Adrenal gland (tissue), 12 donors: ENCODE data around the gene EBF3. TPM values are rescaled to one million over a fixed set of nuclear protein-coding genes. Genes with fewer than 3 reads are reported as not detected.

Source experiments
- DNase-seq, 7 donors: peaks; one replicate each; pipeline ENCODE4 v3.0.0-alpha.2; 2019 to 2020
- H3K27ac ChIP-seq, 5 donors: fragments of 200-600 bp; sonication (generic) in 4 of 5; 1 replicate in 3 of 5; 2 replicates in 2 of 5; pipeline versions ENCODE4 v1.5.1 to v1.8.0; 2016 to 2020; ENCODE audit warnings: mild to moderate bottlenecking in 1 of 5
- H3K27me3 ChIP-seq: fragments of 200-600 bp; 2 replicates; pipeline ENCODE4 v1.8.0; 2021
- H3K36me3 ChIP-seq, 2 donors: fragments of 200-600 bp; replicated peaks in 1 of 2; 1 replicate in 1 of 2; 2 replicates in 1 of 2; pipeline versions ENCODE4 v1.5.1 to v1.8.0; 2018 to 2022
- H3K4me1 ChIP-seq, 2 donors: fragments of 200-600 bp; replicated peaks in 1 of 2; 1 replicate in 1 of 2; 2 replicates in 1 of 2; pipeline versions ENCODE4 v1.5.1 to v1.8.0; 2018 to 2021
- H3K4me3 ChIP-seq, 4 donors: fragments of 200-600 bp; sonication (generic) in 3 of 4; one replicate each; pipeline ENCODE4 v1.5.1; 2016 to 2018
- H3K9me3 ChIP-seq, 3 donors: fragments of 200-600 bp; sonication (generic) in 1 of 3; replicated peaks in 1 of 3; 1 replicate in 2 of 3; 2 replicates in 1 of 3; pipeline versions ENCODE4 v1.5.1 to v1.8.0; 2016 to 2021
- CTCF ChIP-seq, 6 experiments: fragments of 450-650 bp in 4 of 6; fragments of 200-600 bp in 2 of 6; sonication (generic) in 1 of 6; IDR thresholded peaks; 1 replicate in 5 of 6; 2 replicates in 1 of 6; pipeline versions ENCODE4 v1.5.1 to v1.8.0; 2016 to 2021; ENCODE audit warnings: antibody characterized with exemption in 6 of 6, mild to moderate bottlenecking in 2 of 6, moderate library complexity in 1 of 6
- POLR2A ChIP-seq, 2 donors: fragments of 450-650 bp; IDR thresholded peaks; one replicate each; pipeline ENCODE4 v1.6.1; 2017; ENCODE audit warnings: antibody characterized with exemption in 2 of 2, mild to moderate bottlenecking in 2 of 2, moderate library complexity in 1 of 2
- WGBS, 4 donors: extraction: QIAGEN DNeasy Blood & Tissue Kit in 2 of 4; methylation state at CpG; one replicate each; pipeline versions ENCODE4 v1.1.5 to v1.1.7; 2013 to 2017; 5-methylcytosine and 5-hydroxymethylcytosine counted together
- intact Hi-C, 2 donors: fragments of 100-400 bp; cut with DNase I; formaldehyde crosslinking; loops; one replicate each; pipeline versions ENCODE4 v1.14.1 to v1.15.0; 2022 to 2023
- polyA plus RNA-seq, 3 donors: library from polyadenylated mRNA; stranded (reverse); fragments of 200-250 nt in 2 of 3; fragments of 350-450 nt in 1 of 3; fragmentation: Illumina TruSeq in 1 of 3; extraction: RNeasy Lipid Tissue Mini Kit (QIAGEN cat#74804) in 1 of 3; gene quantifications; one replicate each; pipeline ENCODE4 v1.2.3, GENCODE V29; 2013 to 2014
- total RNA-seq, 9 donors: library from RNA; depleted of rRNA in 4 of 9; stranded (reverse); fragments of >200 nt in 4 of 9; fragments of 120-200 nt in 1 of 9; fragmentation: NEBNext Ultra II Directional in 1 of 9; extraction: Animal tissue kit (Norgen Biotek cat#: 25700) in 1 of 9; gene quantifications; one replicate each; pipeline versions ENCODE4 v1.1.0 to v1.2.4, GENCODE V29; 2013 to 2023
- donor health status: healthy with polysubstance abuse.
- donor health status: Bipolar disorder and iron deficiency.
- donor health status: DM: yes; HTN: yes; CAD: no.
- donor health status: DM: no; HTN: no; CAD: no.
- donor health status: DM: no; HTN: no; CAD: no.
- donor health status: DM: yes; HTN: yes; CAD: no.

The EBF3 gene
- total and polyA plus RNA-seq, 12 donors, result 0.12 to 2.2 (median 0.53) TPM; not detected in 1

DNA sequence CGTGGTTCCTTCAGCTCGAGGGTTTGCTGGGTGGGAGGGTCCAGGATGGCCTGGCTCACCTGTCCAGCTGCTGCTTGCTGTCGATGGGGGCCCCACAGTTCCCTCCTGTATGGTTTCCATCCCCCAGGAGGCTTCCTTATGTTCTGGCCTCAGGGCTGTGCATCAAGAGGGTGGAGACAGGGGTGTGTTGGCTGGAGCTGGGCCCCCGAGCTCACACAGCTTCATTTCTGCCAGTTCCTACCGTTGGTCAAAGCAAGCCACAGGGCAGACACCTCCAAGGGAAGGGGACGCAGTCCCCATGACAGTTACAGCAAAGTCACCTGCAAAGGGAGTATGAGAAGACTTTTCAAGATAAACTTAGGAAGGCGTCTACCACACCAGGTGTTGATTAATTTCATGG, 156.9 kb downstream of the EBF3 start:
- TF ChIP-seq CTCF (IDR thresholded peaks at IDR 0.05), result no peak
- no peak for TF ChIP-seq POLR2A (IDR thresholded peaks at IDR 0.05)
- no peaks in the 10 kb centered on the region for H3K4me1 ChIP-seq
- DNase-seq, result peak in 1 of 7 donors; percentile 41
- intact Hi-C loops, result no loop called here
- no peaks in the 10 kb centered on the region for H3K36me3 ChIP-seq
- H3K27ac ChIP-seq, result no peak overlapping the region
- 78 to 83% (median 80%) methylated on average over 6 to 7 of the region's 7 CpGs for WGBS, 4 donors
- H3K9me3 ChIP-seq, result peaks cover 0 to 9% (median 0%) of the 10 kb centered on the region in 3 donors
- no peaks in the 10 kb centered on the region for H3K27me3 ChIP-seq
- no peak overlapping the region for H3K4me3 ChIP-seq

DNA sequence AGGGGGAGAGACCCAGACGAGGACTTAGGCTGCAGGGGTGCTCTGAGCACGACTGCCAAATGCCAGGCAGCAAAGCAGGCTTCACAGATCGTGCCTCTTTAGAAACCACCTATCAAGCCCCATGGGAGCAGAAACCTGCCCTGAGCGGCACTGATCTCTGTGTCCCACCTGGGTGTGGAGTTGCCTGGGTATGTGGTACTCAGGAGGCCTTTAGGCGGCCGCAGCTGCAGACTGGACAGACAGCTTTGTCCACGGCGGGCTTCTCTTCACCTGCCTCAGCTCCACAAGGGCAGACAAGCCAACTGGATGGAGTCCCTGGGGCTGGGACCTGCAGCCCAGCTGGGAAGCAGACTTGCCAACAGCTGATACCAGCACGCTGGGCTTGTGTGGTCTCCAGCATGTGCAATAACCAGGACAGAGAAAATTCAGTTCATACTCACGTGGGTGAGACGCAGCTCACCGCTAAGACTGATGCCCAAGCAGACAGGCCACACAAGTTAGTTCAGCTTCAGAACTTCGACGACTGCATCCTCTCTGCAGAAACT, 163.2 kb downstream of the EBF3 start:
- Histone ChIP-seq H3K27me3 (no peaks in the 10 kb centered on the region), H3K9me3 (peaks cover 0 to 9% (median 0%) of the 10 kb centered on the region in 3 donors), H3K36me3 (no peaks in the 10 kb centered on the region), H3K4me1 (no peaks in the 10 kb centered on the region), H3K27ac (no peak overlapping the region), H3K4me3 (no peak overlapping the region)
- TF ChIP-seq CTCF (IDR thresholded peaks at IDR 0.05), result no peak
- no peak for TF ChIP-seq POLR2A (IDR thresholded peaks at IDR 0.05)
- intact Hi-C loops, result no loop called here
- peak in 1 of 7 donors; percentile 30 for DNase-seq
- 63 to 77% (median 73%) methylated on average over 9 to 14 of the region's 14 CpGs for WGBS, 4 donors

DNA sequence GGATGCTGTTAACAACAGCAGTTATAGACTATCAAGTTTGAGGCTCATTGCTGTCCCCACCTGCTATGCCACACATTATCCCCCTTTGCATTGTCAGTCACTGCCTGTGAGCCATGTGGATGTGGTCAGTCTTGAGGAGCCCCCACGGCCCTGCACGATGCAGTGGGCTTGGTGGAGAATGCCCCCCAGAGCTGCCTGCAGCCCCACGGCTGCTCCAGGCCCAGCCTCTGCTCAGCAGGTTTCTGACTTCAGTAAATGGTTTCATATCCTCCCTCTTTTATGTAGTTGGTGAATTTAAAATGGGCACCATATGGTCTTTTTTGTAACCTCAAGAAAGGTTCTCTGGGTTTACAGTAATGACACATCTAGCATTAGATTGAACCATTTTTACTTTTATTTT, 164.1 kb downstream of the EBF3 start:
- Histone ChIP-seq H3K9me3 (peaks cover 0 to 9% (median 0%) of the 10 kb centered on the region in 3 donors), H3K36me3 (no peaks in the 10 kb centered on the region), H3K27me3 (no peaks in the 10 kb centered on the region), H3K4me3 (no peak overlapping the region), H3K4me1 (no peaks in the 10 kb centered on the region), H3K27ac (no peak overlapping the region)
- intact Hi-C loops, result no loop called here
- peak in 1 of 7 donors; percentile 23 for DNase-seq
- TF ChIP-seq POLR2A (IDR thresholded peaks at IDR 0.05) (no peak), CTCF (IDR thresholded peaks at IDR 0.05) (no peak)
- 60 to 82% (median 77%) methylated on average over 3 of the region's 3 CpGs for WGBS, 4 donors

DNA sequence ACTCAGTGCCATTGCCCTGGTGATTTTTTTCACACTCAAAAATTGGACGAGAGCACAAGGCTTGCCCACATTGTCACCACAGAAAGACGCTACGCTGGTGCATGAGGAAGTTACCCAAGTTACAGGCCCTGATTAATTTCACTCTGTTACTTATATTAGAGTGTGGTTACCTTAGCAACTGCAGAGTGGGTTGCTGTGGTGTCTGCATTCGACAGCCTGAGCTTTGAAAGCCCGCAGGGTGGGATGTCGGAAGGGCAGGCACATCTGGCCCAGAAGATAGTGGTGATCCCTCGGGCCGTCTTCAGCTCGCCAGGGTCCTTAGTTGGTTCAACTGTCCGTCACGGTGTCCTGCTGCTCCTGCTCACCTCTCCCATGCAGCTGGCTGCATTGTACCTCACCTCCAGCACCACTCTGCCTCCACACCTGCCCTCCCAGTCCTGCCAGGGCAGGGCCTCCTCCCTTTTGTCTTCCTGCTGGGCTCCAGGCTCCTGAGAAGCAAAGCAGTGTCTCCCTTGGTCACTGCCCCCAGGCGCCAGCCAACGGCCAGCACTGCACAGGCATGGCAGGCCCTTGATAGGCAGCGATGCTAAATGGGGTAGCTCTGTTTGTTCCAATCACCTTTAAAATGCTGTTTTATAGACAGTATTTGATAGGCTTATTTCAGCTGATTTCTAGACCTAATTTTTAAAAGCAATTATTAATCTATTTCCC, 167.2 kb downstream of the EBF3 start:
- Histone ChIP-seq H3K9me3 (no peaks in the 10 kb centered on the region), H3K27ac (no peak overlapping the region), H3K36me3 (no peaks in the 10 kb centered on the region), H3K4me1 (no peaks in the 10 kb centered on the region), H3K4me3 (no peak overlapping the region), H3K27me3 (no peaks in the 10 kb centered on the region)
- WGBS, 4 donors, result 68 to 78% (median 74%) methylated on average over 4 to 14 of the region's 14 CpGs
- no peak for DNase-seq
- no peak for TF ChIP-seq POLR2A (IDR thresholded peaks at IDR 0.05)
- TF ChIP-seq CTCF (IDR thresholded peaks at IDR 0.05), result no peak
- intact Hi-C loops, result no loop called here
